HCT116 (cell line): Measurements from ENCODE around the gene TMEM219. TPM values are rescaled to one million over a fixed set of nuclear protein-coding genes. Genes with fewer than 3 reads are reported as not detected.

Experiments used
- ATAC-seq: fragments of 200-7000 bp; cut with Tn5 transposase; 2 replicates; pipeline ENCODE4 v1.9.1; 2020; ENCODE audit warnings: mild to moderate bottlenecking, moderate library complexity
- BruUV-seq: library from RNA; stranded (reverse); fragments of 400-500 nt; replicated peaks from 2 replicates; lab custom pipeline; 2021; lab: Mats Ljungman, UMichigan
- CTCF ChIA-PET: fragments of 300-600 bp; sonication (Branson Sonifier 250); formaldehyde crosslinking; loops from one replicate; lab custom pipeline; 2021; ENCODE audit warnings: antibody characterized with exemption; lab: Charles Lee
- POLR2A ChIA-PET: fragments of 300-600, 350-600 bp; sonication (Branson Sonifier 250); formaldehyde crosslinking; loops from one replicate; lab custom pipeline; 2021; ENCODE audit warnings: antibody characterized with exemption; lab: Charles Lee
- RAD21 ChIA-PET, 2 experiments: fragments of 300-600 bp; sonication (Branson Sonifier 250); formaldehyde crosslinking; loops; one replicate each; lab custom pipeline; 2023; ENCODE audit warnings: low total read pairs in 2 of 2; ENCODE audit not compliant: uncharacterized antibody in 2 of 2, unreplicated experiment in 2 of 2, low non-redundant PET in 1 of 2; lab: Charles Lee
- DNase-seq: peaks from one replicate; pipeline ENCODE4 v3.0.0-alpha.2; 2010; ENCODE audit warnings: low read depth, low spot score
- H2AFZ ChIP-seq: fragments of 200-600 bp; shearing (Covaris generic), sonication (generic); 2 replicates; pipeline ENCODE4 v1.6.1; 2017; ENCODE audit warnings: low read depth, mixed run types, mixed read lengths, antibody characterized with exemption, low read length; ENCODE audit not compliant: poor library complexity, severe bottlenecking
- H3K27ac ChIP-seq: 2 replicates; pipeline ENCODE4 v1.5.1; 2012; ENCODE audit warnings: low read depth, low read length
- H3K27me3 ChIP-seq: fragments of 200-600 bp; sonication (generic); 2 replicates; pipeline ENCODE4 v1.6.1; 2016; ENCODE audit warnings: mixed run types, low read length, mixed read lengths; ENCODE audit not compliant: insufficient read depth
- H3K36me3 ChIP-seq, 2 experiments: fragments of 200-500 bp in 1 of 2; fragments of 200-600 bp in 1 of 2; sonication (Bioruptor generic) in 1 of 2; sonication (generic) in 1 of 2; 2 replicates each; pipeline versions ENCODE4 v1.5.1 to v1.6.1; 2014 to 2016; ENCODE audit warnings: low read length in 2 of 2, inconsistent platforms in 1 of 2, mixed read lengths in 1 of 2, mixed run types in 1 of 2; ENCODE audit not compliant: insufficient read depth in 2 of 2, control insufficient read depth in 1 of 2
- H3K4me1 ChIP-seq, 2 experiments: fragments of 200-600 bp in 1 of 2; sonication (generic) in 1 of 2; 2 replicates each; pipeline versions ENCODE4 v1.5.1 to v1.6.1; 2012 to 2017; ENCODE audit warnings: low read length in 2 of 2, inconsistent platforms in 1 of 2, mild to moderate bottlenecking in 1 of 2, mixed read lengths in 1 of 2, mixed run types in 1 of 2, moderate library complexity in 1 of 2; ENCODE audit not compliant: insufficient read depth in 2 of 2, control insufficient read depth in 1 of 2
- H3K4me2 ChIP-seq: fragments of 200-600 bp; sonication (generic); 2 replicates; pipeline ENCODE4 v1.6.1; 2017; ENCODE audit warnings: mixed run types, low read length, mixed read lengths
- H3K4me3 ChIP-seq, 2 experiments: fragments of 200-600 bp in 1 of 2; sonication (generic) in 1 of 2; replicated peaks in 1 of 2; 2 replicates each; pipeline ENCODE4 v1.5.1; 2011 to 2016; ENCODE audit warnings: low read length in 2 of 2, control low read depth in 1 of 2, low read depth in 1 of 2, mild to moderate bottlenecking in 1 of 2, mixed read lengths in 1 of 2, mixed run types in 1 of 2
- H3K79me2 ChIP-seq: fragments of 200-600 bp; sonication (generic); 2 replicates; pipeline ENCODE4 v1.6.1; 2017; ENCODE audit warnings: mild to moderate bottlenecking, mixed run types, low read length, moderate library complexity, mixed read lengths; ENCODE audit not compliant: insufficient read depth
- H3K9ac ChIP-seq: fragments of 200-600 bp; sonication (generic); 2 replicates; pipeline ENCODE4 v1.6.1; 2016; ENCODE audit warnings: low read length, mixed read lengths
- H3K9me2 ChIP-seq: fragments of 200-600 bp; sonication (generic), shearing (Covaris generic); 2 replicates; pipeline ENCODE4 v1.6.1; 2017; ENCODE audit warnings: mixed run types, mild to moderate bottlenecking, moderate library complexity; ENCODE audit not compliant: insufficient read depth
- H3K9me3 ChIP-seq, 2 experiments: fragments of 200-500 bp in 1 of 2; fragments of 200-600 bp in 1 of 2; sonication (Bioruptor generic) in 1 of 2; sonication (generic) in 1 of 2; 2 replicates each; pipeline ENCODE4 v1.6.1; 2014 to 2017; ENCODE audit warnings: low read length in 2 of 2, mixed read lengths in 2 of 2, inconsistent platforms in 1 of 2, low read depth in 1 of 2, mild to moderate bottlenecking in 1 of 2, mixed run types in 1 of 2, moderate library complexity in 1 of 2; ENCODE audit not compliant: control insufficient read depth in 1 of 2, insufficient read depth in 1 of 2
- H4K20me1 ChIP-seq: fragments of 200-600 bp; sonication (generic), shearing (Covaris generic); 2 replicates; pipeline ENCODE4 v1.6.1; 2017; ENCODE audit warnings: mixed run types, mild to moderate bottlenecking, moderate library complexity; ENCODE audit not compliant: insufficient read depth
- CEBPB ChIP-seq: IDR thresholded peaks from 2 replicates; pipeline ENCODE4 v1.6.1; 2012; ENCODE audit warnings: low read depth
- ELF1 ChIP-seq: IDR thresholded peaks from 2 replicates; pipeline ENCODE4 v1.6.1; 2012; ENCODE audit warnings: low read depth, borderline replicate concordance
- EZH2 ChIP-seq: fragments of 200-600 bp; sonication (generic); IDR thresholded peaks from 2 replicates; pipeline ENCODE4 v1.6.1; 2017; ENCODE audit warnings: antibody characterized with exemption, mixed run types
- POLR2A ChIP-seq: IDR thresholded peaks from 2 replicates; pipeline ENCODE4 v1.7.0; 2011; ENCODE audit warnings: borderline replicate concordance; ENCODE audit not compliant: insufficient read depth, insufficient read length; ENCODE audit errors: extremely low read depth
- RAD21 ChIP-seq: IDR thresholded peaks from 2 replicates; pipeline ENCODE4 v1.6.1; 2012; ENCODE audit warnings: low read depth, mild to moderate bottlenecking
- SIN3A ChIP-seq: IDR thresholded peaks from 2 replicates; pipeline ENCODE4 v1.6.1; 2012; ENCODE audit warnings: low read depth
- SP1 ChIP-seq: IDR thresholded peaks from 2 replicates; pipeline ENCODE4 v1.6.1; 2012; ENCODE audit warnings: low read depth
- SRF ChIP-seq: IDR thresholded peaks from 2 replicates; pipeline ENCODE4 v1.6.1; 2012; ENCODE audit warnings: low read depth
- TCF7L2 ChIP-seq: IDR thresholded peaks from 2 replicates; pipeline ENCODE4 v1.7.0; 2011; ENCODE audit warnings: borderline replicate concordance, inconsistent platforms; ENCODE audit not compliant: insufficient read depth, insufficient read length; ENCODE audit errors: extremely low read depth
- ZBTB33 ChIP-seq: IDR thresholded peaks from 2 replicates; pipeline ENCODE4 v1.6.1; 2011; ENCODE audit warnings: mild to moderate bottlenecking, low read length, moderate library complexity; ENCODE audit not compliant: insufficient replicate concordance; ENCODE audit errors: extremely low read depth
- ZFX ChIP-seq: fragments of 450-650 bp; IDR thresholded peaks from 2 replicates; pipeline ENCODE4 v1.6.1; 2017
- intact Hi-C: fragments of 100-400 bp; cut with micrococcal nuclease; formaldehyde crosslinking; loops from 2 replicates; pipeline ENCODE4 v1.10.0; 2022
- total RNA-seq: library from RNA; stranded (reverse); gene quantifications from one replicate; pipeline ENCODE4 v1.2.1, GENCODE V29; 2021; ENCODE audit not compliant: unreplicated experiment
- TF ChIP-seq, protein P1 (sequence below): IDR thresholded peaks from 2 replicates; pipeline ENCODE4 v1.6.1; 2012
- TF ChIP-seq, protein P2 (sequence below): IDR thresholded peaks from 2 replicates; pipeline ENCODE4 v1.6.1; 2012
- TF ChIP-seq, protein P3 (sequence below), 3 experiments: fragments of 200-600 bp in 1 of 3; sonication (generic) in 1 of 3; IDR thresholded peaks in 2 of 3; conservative IDR thresholded peaks in 1 of 3; 2 replicates each; pipeline ENCODE4 v1.5.1; 2012 to 2017; ENCODE audit warnings: low read depth in 2 of 3, low read length in 2 of 3, antibody characterized with exemption in 1 of 3, borderline replicate concordance in 1 of 3, control low read depth in 1 of 3, mild to moderate bottlenecking in 1 of 3, mixed read lengths in 1 of 3, mixed run types in 1 of 3, moderate library complexity in 1 of 3; ENCODE audit not compliant: insufficient read depth in 1 of 3

Gene TMEM219
- total RNA-seq, 1 experiment from 2014 or later = 75.5 TPM

GRCh38 chr16:29913514-29913913 lies 48.4 kb upstream of the TMEM219 start:
- CTCF ChIA-PET = no interaction called here
- 0 out of 2 replicates have a peak, but pooled peaks cover 4% of the 10 kb centered on the region for H3K79me2 ChIP-seq
- DNase-seq (no peak), ATAC-seq (no peak)
- no peaks in the 10 kb centered on the region for H3K9me2 ChIP-seq
- no peak overlapping the region for H3K4me2 ChIP-seq
- H2AFZ ChIP-seq = no peak overlapping the region
- BruUV-seq = no TSS peak
- TF ChIP-seq CEBPB (no peak), TCF7L2 (no peak), SRF (no peak), RAD21 (no peak), ZFX (no peak), SP1 (no peak), SIN3A (no peak), EZH2 (no peak), ZBTB33 (no peak), ELF1 (no peak), POLR2A (no peak)
- TF ChIP-seq, protein P1, sequence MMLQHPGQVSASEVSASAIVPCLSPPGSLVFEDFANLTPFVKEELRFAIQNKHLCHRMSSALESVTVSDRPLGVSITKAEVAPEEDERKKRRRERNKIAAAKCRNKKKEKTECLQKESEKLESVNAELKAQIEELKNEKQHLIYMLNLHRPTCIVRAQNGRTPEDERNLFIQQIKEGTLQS = no peak
- TF ChIP-seq, protein P2, sequence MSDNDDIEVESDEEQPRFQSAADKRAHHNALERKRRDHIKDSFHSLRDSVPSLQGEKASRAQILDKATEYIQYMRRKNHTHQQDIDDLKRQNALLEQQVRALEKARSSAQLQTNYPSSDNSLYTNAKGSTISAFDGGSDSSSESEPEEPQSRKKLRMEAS = no peak
- TF ChIP-seq, protein P3, sequence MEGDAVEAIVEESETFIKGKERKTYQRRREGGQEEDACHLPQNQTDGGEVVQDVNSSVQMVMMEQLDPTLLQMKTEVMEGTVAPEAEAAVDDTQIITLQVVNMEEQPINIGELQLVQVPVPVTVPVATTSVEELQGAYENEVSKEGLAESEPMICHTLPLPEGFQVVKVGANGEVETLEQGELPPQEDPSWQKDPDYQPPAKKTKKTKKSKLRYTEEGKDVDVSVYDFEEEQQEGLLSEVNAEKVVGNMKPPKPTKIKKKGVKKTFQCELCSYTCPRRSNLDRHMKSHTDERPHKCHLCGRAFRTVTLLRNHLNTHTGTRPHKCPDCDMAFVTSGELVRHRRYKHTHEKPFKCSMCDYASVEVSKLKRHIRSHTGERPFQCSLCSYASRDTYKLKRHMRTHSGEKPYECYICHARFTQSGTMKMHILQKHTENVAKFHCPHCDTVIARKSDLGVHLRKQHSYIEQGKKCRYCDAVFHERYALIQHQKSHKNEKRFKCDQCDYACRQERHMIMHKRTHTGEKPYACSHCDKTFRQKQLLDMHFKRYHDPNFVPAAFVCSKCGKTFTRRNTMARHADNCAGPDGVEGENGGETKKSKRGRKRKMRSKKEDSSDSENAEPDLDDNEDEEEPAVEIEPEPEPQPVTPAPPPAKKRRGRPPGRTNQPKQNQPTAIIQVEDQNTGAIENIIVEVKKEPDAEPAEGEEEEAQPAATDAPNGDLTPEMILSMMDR (IDR thresholded peaks at IDR 0.05 in 2 of 3, conservative IDR thresholded peaks at IDR 0.05 in 1 of 3; ENCODE audit: borderline replicate concordance in 1 of 3, insufficient read depth in 1 of 3, low read depth in 2 of 3, low read length in 2 of 3) = no peak
- POLR2A ChIA-PET = interaction anchor here (0.7 to 1.3 kb wide), 2 partner anchors 12 to 60 kb away, joined by 3 read pairs; no protein-coding TSS in a partner anchor
- no peaks in the 10 kb centered on the region for H3K4me1 ChIP-seq
- H3K9ac ChIP-seq = no peak overlapping the region
- H3K27ac ChIP-seq = no peak overlapping the region
- RAD21 ChIA-PET = no interaction called here
- no peaks in the 10 kb centered on the region for H3K9me3 ChIP-seq
- no peak overlapping the region for H3K4me3 ChIP-seq
- H3K36me3 ChIP-seq = peaks cover 0 to 7% of the 10 kb centered on the region in 2 experiments; a peak in 3 of 4 replicates
- H3K27me3 ChIP-seq = no peaks in the 10 kb centered on the region
- no peaks in the 10 kb centered on the region for H4K20me1 ChIP-seq
- intact Hi-C loops = no loop called here
